OCI-LY7 (cell line): Measurements from ENCODE around the gene HPCAL4. TPM values are rescaled to one million over a fixed set of nuclear protein-coding genes. Genes with fewer than 3 reads are reported as not detected.

Experiments
- BruUV-seq: library from RNA; stranded (reverse); fragments of 400-500 nt; replicated peaks from 2 replicates; lab custom pipeline; 2021; lab: Mats Ljungman, UMichigan
- CTCF ChIA-PET: fragments of 300-600 bp; sonication (Branson Sonifier 250); formaldehyde crosslinking; loops from one replicate; lab custom pipeline; 2022; ENCODE audit warnings: antibody characterized with exemption; ENCODE audit not compliant: unreplicated experiment; lab: Charles Lee
- POLR2A ChIA-PET: fragments of 300-600 bp; sonication (Branson Sonifier 250); formaldehyde crosslinking; loops from one replicate; lab custom pipeline; 2022; ENCODE audit warnings: antibody characterized with exemption; lab: Charles Lee
- DNase-seq: peaks from one replicate; pipeline ENCODE4 v3.0.0-alpha.2; 2015; ENCODE audit warnings: low spot score
- H2AFZ ChIP-seq: fragments of 200-600 bp; sonication (generic), shearing (Covaris generic); 2 replicates; pipeline ENCODE4 v1.6.1; 2014; ENCODE audit warnings: mild to moderate bottlenecking, antibody characterized with exemption, low read length, moderate library complexity
- H3K27ac ChIP-seq: fragments of 200-600 bp; sonication (generic); 2 replicates; pipeline ENCODE4 v1.5.1; 2014; ENCODE audit warnings: mixed run types, low read depth, mild to moderate bottlenecking, moderate library complexity, low read length, inconsistent platforms; ENCODE audit not compliant: poor library complexity, severe bottlenecking
- H3K36me3 ChIP-seq: fragments of 200-600 bp; sonication (generic); 2 replicates; pipeline ENCODE4 v1.6.1; 2014; ENCODE audit warnings: mild to moderate bottlenecking, antibody characterized with exemption, low read length, moderate library complexity, mixed read lengths; ENCODE audit not compliant: insufficient read depth
- H3K4me1 ChIP-seq: fragments of 200-600 bp; sonication (generic); 2 replicates; pipeline ENCODE4 v1.5.1; 2014; ENCODE audit warnings: mild to moderate bottlenecking, low read length; ENCODE audit not compliant: insufficient read depth, poor library complexity, severe bottlenecking
- H3K4me2 ChIP-seq: fragments of 200-600 bp; sonication (generic); 2 replicates; pipeline ENCODE4 v1.6.1; 2014; ENCODE audit warnings: mild to moderate bottlenecking, low read length
- H3K4me3 ChIP-seq: fragments of 200-600 bp; sonication (generic); 2 replicates; pipeline ENCODE4 v1.5.1; 2014; ENCODE audit warnings: mild to moderate bottlenecking, low read depth, low read length; ENCODE audit not compliant: poor library complexity, severe bottlenecking
- H3K79me2 ChIP-seq: fragments of 200-600 bp; sonication (generic); 2 replicates; pipeline ENCODE4 v1.6.1; 2016; ENCODE audit warnings: low read depth, mild to moderate bottlenecking, low read length, moderate library complexity, mixed read lengths; ENCODE audit not compliant: insufficient read depth
- H3K9me2 ChIP-seq: fragments of 200-600 bp; sonication (generic); 2 replicates; pipeline ENCODE4 v1.6.1; 2016; ENCODE audit warnings: mild to moderate bottlenecking, low read length, mixed read lengths; ENCODE audit not compliant: insufficient read depth
- H3K9me3 ChIP-seq: fragments of 200-600 bp; sonication (generic); 2 replicates; pipeline ENCODE4 v1.6.1; 2014; ENCODE audit warnings: mild to moderate bottlenecking, mixed run types, low read length, mixed read lengths
- H4K20me1 ChIP-seq: fragments of 200-600 bp; sonication (generic); 2 replicates; pipeline ENCODE4 v1.6.1; 2014; ENCODE audit warnings: mild to moderate bottlenecking, antibody characterized with exemption, low read length, moderate library complexity, mixed read lengths; ENCODE audit not compliant: insufficient read depth
- CTCF ChIP-seq: fragments of 200-600 bp; sonication (generic); conservative IDR thresholded peaks from 2 replicates; pipeline ENCODE4 v1.5.1; 2014; ENCODE audit warnings: mild to moderate bottlenecking, antibody characterized with exemption, low read length, moderate library complexity, mixed read lengths
- EZH2phosphoT487 ChIP-seq: fragments of 200-600 bp; sonication (generic); IDR thresholded peaks from 2 replicates; pipeline ENCODE4 v1.6.1; 2018; ENCODE audit warnings: low read depth, borderline replicate concordance, mild to moderate bottlenecking, mixed run types, antibody characterized with exemption, low read length, moderate library complexity, mixed read lengths
- intact Hi-C: fragments of 100-400 bp; cut with micrococcal nuclease; formaldehyde crosslinking; loops from one replicate; pipeline ENCODE4 v1.10.0; 2022; ENCODE audit not compliant: unreplicated experiment
- total RNA-seq, 2 experiments: library from RNA; depleted of rRNA in 1 of 2; stranded (reverse); fragments of >200 nt in 1 of 2; shearing (Covaris generic) in 1 of 2; gene quantifications; 2 replicates each; pipeline ENCODE4 v1.2.3, GENCODE V29; 2014 to 2022

The HPCAL4 gene
- total RNA-seq, 2 experiments from 2014 or later = not detected

GRCh38 chr1:39689635-39690034 lies 1.6 kb downstream of the HPCAL4 start:
- POLR2A ChIA-PET = interaction anchor here (0.6 kb wide), 2 partner anchors 14 to 265 kb away, joined by 3 read pairs; no protein-coding TSS in a partner anchor
- Histone ChIP-seq H3K4me3 (no peak overlapping the region), H3K9me2 (no peaks in the 10 kb centered on the region), H3K4me1 (no peaks in the 10 kb centered on the region), H3K9me3 (no peaks in the 10 kb centered on the region), H3K4me2 (no peak overlapping the region), H3K79me2 (no peaks in the 10 kb centered on the region), H4K20me1 (no peaks in the 10 kb centered on the region), H2AFZ (no peak overlapping the region), H3K36me3 (no peaks in the 10 kb centered on the region), H3K27ac (no peak overlapping the region)
- TF ChIP-seq CTCF = no peak
- TF ChIP-seq EZH2phosphoT487 = no peak
- BruUV-seq = no TSS peak
- intact Hi-C loops = no loop called here
- DNase-seq = no peak
- CTCF ChIA-PET = no interaction called here

- no peaks in the 10 kb centered on the region for H3K9me3 ChIP-seq
- TF ChIP-seq EZH2phosphoT487 (no peak), CTCF (no peak)
- no peak overlapping the region for H3K27ac ChIP-seq
- H3K4me1 ChIP-seq = no peaks in the 10 kb centered on the region
- no TSS peak for BruUV-seq
- H3K4me2 ChIP-seq = no peak overlapping the region
- no peaks in the 10 kb centered on the region for H3K36me3 ChIP-seq
- no peak overlapping the region for H2AFZ ChIP-seq
- no peaks in the 10 kb centered on the region for H3K79me2 ChIP-seq
- ChIA-PET POLR2A (interaction anchor here (0.6 kb wide), 2 partner anchors 13 to 264 kb away, joined by 3 read pairs; no protein-coding TSS in a partner anchor), CTCF (no interaction called here)
- no peak for DNase-seq
- H4K20me1 ChIP-seq = no peaks in the 10 kb centered on the region
- no peaks in the 10 kb centered on the region for H3K9me2 ChIP-seq
- H3K4me3 ChIP-seq = no peak overlapping the region
- intact Hi-C loops = no loop called here
Observed at GRCh38 chr1:39689214-39689613, 2.0 kb downstream of the HPCAL4 start.

GRCh38 chr1:39688706-39689105 lies 2.5 kb downstream of the HPCAL4 start:
- POLR2A ChIA-PET = no interaction called here
- TF ChIP-seq EZH2phosphoT487 = no peak
- no peak for TF ChIP-seq CTCF

More at GRCh38 chr1:39688706-39689105, 2.5 kb downstream of the HPCAL4 start:
- CTCF ChIA-PET = no interaction called here
- H3K79me2 ChIP-seq = no peaks in the 10 kb centered on the region
- intact Hi-C loops = no loop called here
- H2AFZ ChIP-seq = no peak overlapping the region
- H3K9me2 ChIP-seq = no peaks in the 10 kb centered on the region
- DNase-seq = no peak
- no peaks in the 10 kb centered on the region for H3K36me3 ChIP-seq
- BruUV-seq = no TSS peak
- H3K4me2 ChIP-seq = no peak overlapping the region
- H3K4me1 ChIP-seq = no peaks in the 10 kb centered on the region
- H4K20me1 ChIP-seq = no peaks in the 10 kb centered on the region
- H3K4me3 ChIP-seq = no peak overlapping the region
- H3K9me3 ChIP-seq = no peaks in the 10 kb centered on the region
- H3K27ac ChIP-seq = no peak overlapping the region
